GM12891 (cell line): ENCODE measurements around the gene TP53I13.

Experiments used
- POLR2A ChIP-seq: IDR thresholded peaks from 2 replicates; pipeline ENCODE4 v1.6.1; 2011; ENCODE audit warnings: low read depth, low read length, control low read depth
- POLR2AphosphoS5 ChIP-seq: IDR thresholded peaks from 2 replicates; pipeline ENCODE4 v1.6.1; 2011; ENCODE audit warnings: low read depth, low read length, control low read depth
- TAF1 ChIP-seq: IDR thresholded peaks from 2 replicates; pipeline ENCODE4 v1.6.1; 2011; ENCODE audit warnings: low read depth, low read length, control low read depth

DNA sequence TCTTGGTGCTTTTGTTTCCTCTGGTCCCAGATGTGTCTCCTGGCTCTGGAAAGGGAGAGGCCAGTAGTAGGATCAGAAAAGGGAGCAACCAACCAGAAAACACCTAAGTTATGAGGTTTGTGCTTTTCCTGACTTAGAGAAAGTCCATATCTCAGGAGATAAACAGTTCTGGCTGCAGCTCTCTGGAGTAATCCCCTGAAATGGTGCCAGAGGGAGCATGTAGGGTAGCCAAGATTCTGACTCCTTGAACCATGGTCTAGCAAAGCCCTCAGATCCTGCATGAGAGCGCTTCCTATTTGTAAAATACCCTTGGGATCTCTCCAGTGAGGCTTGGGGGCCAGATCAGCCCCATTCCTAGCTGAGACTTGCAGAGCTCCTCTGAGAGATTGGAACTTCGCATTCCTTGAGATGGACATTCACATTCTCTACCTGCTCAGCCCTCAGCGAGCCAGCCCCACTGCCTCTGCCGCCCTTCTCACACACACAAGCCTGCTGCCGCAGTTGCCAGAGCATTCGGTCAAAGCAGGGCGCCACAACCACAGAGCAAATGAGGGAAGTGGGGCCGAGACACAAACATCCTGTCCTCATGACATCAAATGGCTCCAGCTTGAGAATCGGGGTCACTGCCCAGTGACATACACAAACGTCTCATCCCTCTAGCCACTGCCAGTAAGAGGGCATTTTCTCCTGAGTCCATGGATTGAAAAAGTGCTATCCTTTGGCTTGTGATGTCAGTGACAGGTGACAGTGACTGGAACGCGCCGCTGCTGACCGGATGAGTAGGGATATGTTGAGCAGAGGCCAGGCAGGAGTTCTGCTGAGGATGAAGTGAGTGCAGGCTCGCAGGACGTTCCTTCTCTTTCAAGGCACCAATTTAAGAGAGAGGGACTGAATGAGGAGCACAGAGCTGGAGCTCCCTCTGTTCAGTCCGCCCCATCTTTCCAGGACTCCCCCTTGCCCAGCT, 6.7 kb upstream of the TP53I13 start:
- TF ChIP-seq TAF1 (no peak), POLR2A (no peak), POLR2AphosphoS5 (no peak)
